Measurements from ENCODE around the gene CSRP2. TPM values are rescaled to one million over a fixed set of nuclear protein-coding genes. Genes with fewer than 3 reads are reported as not detected.

CSRP2 gene
- total RNA-seq, 1 donor from 2014 or later: 25.5 TPM

DNA sequence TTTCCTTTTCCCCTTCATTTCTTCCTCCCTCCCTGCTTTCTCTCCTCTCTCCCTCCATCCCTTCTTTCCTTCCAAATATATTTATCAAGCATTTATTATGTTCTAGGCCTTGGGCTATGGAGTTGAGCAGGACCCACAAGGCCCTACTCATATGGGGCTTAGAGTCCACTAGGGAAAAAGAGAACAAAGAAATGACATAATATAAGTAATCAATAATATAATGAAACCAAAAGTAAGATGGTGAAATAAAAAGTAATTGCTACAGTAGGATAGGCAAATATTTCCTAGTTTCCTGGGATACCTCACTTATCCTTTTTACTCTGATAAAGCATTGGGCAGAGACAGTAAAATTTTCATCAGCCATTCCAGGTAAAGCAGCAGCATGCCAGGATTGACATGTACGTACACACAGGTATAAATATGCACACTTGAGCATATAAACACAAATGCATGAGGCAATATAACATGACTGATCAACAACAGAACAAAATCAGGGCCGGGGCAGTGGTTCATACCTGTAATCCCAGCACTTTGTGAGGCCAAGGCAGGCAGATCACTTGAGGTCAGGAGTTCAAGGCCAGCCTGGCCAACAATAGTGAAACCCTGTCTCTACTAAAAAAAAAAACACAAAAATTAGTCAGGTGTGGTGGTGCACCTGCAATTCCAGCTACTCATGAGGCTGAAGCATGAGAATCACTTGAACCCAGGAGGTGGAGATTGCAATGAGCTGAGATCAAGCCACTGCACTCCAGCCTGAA is 35.5 kb upstream of the CSRP2 start:
- no peak for DNase-seq (ENCODE audit: low read depth)
- no peak for FAIRE-seq
- TF ChIP-seq, protein P1, sequence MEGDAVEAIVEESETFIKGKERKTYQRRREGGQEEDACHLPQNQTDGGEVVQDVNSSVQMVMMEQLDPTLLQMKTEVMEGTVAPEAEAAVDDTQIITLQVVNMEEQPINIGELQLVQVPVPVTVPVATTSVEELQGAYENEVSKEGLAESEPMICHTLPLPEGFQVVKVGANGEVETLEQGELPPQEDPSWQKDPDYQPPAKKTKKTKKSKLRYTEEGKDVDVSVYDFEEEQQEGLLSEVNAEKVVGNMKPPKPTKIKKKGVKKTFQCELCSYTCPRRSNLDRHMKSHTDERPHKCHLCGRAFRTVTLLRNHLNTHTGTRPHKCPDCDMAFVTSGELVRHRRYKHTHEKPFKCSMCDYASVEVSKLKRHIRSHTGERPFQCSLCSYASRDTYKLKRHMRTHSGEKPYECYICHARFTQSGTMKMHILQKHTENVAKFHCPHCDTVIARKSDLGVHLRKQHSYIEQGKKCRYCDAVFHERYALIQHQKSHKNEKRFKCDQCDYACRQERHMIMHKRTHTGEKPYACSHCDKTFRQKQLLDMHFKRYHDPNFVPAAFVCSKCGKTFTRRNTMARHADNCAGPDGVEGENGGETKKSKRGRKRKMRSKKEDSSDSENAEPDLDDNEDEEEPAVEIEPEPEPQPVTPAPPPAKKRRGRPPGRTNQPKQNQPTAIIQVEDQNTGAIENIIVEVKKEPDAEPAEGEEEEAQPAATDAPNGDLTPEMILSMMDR (IDR thresholded peaks at IDR 0.05; ENCODE audit: insufficient read depth, low read length, severe bottlenecking): no peak
- H3K27me3 ChIP-seq (ENCODE audit: control insufficient read depth, insufficient read depth, low read length): no peaks in the 10 kb centered on the region
- no peak overlapping the region for H3K4me3 ChIP-seq (ENCODE audit: low read depth, low read length)
- no peaks in the 10 kb centered on the region for H3K36me3 ChIP-seq (ENCODE audit: control insufficient read depth, insufficient read depth, low read length)

DNA sequence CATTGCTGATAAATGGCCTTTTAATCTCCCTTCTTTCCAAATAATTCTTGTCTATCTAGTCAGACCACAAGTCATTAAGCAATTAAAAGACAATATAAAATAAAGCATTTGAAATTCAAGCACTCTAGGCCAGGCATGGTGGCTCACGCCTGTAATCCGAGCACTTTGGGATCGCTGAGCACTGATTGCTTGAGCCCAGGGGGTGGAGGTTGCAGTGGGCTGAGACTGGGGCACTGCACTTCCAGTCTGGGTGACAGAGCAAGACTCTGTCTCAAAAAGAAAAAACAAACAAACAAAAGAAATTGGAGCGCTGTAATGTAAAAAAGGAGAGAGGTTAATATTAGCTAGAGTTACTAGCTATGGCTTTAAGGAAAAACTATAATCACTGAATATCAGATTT is 30.5 kb upstream of the CSRP2 start:
- FAIRE-seq (no peak), DNase-seq (ENCODE audit: low read depth) (no peak)
- TF ChIP-seq, protein P1 (IDR thresholded peaks at IDR 0.05; ENCODE audit: insufficient read depth, low read length, severe bottlenecking): no peak
- H3K36me3 ChIP-seq (ENCODE audit: control insufficient read depth, insufficient read depth, low read length): no peaks in the 10 kb centered on the region
- no peak overlapping the region for H3K4me3 ChIP-seq (ENCODE audit: low read depth, low read length)
- H3K27me3 ChIP-seq (ENCODE audit: control insufficient read depth, insufficient read depth, low read length): no peaks in the 10 kb centered on the region

DNA sequence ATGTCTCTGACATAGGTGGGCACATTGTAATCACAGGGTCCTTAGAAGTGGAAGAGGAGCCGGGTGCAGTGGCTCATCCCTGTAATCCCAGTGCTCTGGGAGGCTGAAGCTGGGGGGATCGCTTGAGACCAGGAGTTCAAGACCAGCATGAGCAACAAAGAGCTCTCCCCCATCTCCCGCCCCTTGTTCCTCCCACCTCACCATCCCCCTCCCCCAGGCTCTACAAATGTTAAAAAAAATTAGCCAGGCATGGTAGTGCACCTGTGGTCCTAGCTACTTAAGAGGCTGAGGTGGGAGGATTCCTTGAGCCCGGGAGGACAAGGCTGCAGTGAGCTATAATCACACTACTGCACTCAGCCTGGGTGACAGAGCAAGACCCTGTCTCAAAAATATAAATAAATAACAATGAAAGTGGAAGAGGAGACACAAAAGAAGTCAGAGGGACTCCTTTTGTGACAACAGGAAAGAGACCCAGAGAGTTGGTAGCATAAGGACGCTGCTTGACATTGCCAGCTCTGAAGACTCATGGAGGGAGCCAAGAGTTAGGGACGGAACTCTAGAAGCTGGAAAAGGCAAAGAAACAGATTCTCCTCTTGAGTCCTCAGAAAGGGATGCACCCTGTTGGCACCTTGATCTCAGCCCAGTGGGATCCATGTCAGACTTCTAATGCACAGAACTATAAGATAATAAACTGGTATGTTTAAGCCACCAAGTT is 29.6 kb upstream of the CSRP2 start:
- Histone ChIP-seq H3K4me3 (ENCODE audit: low read depth, low read length) (no peak overlapping the region), H3K27me3 (ENCODE audit: control insufficient read depth, insufficient read depth, low read length) (no peaks in the 10 kb centered on the region), H3K36me3 (ENCODE audit: control insufficient read depth, insufficient read depth, low read length) (no peaks in the 10 kb centered on the region)
- TF ChIP-seq, protein P1 (IDR thresholded peaks at IDR 0.05; ENCODE audit: insufficient read depth, low read length, severe bottlenecking): no peak
- DNase-seq (ENCODE audit: low read depth): no peak
- no peak for FAIRE-seq

DNA sequence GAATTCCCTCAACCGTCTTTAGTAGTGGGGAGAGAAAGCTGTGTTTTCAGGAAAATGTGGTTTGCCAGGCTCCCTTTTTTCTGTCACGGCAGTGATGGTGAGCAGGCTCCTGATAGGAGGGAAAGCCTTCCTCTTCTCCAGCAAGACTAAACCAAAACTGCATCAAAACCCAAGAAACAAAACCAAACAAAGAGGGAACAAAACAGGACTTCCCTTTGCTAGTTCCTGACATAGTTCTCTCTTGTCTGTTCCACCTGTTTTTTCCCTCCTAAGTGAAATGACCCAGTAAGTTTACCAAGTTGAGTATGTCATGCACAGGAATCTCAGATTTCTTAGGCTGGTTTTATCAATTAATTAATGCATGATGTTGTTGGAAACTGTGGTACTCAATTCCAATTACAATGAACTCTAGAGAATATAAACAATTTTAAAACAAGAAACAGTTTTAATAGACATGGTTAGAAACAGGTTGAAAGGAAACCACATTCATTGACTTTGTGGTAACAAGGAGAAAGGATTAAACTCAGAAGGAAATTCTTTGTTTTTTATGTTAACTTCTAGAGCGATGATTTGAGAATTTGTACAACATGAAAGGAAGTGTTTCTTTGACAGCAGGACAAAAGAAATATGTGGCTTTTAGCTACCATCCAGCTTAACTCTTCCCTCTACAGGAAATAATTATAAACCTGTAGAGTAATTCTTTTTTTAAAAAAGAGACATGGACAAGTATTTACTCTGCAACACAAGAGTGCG is 23.0 kb upstream of the CSRP2 start:
- FAIRE-seq (no peak), DNase-seq (ENCODE audit: low read depth) (no peak)
- Histone ChIP-seq H3K27me3 (ENCODE audit: control insufficient read depth, insufficient read depth, low read length) (no peaks in the 10 kb centered on the region), H3K36me3 (ENCODE audit: control insufficient read depth, insufficient read depth, low read length) (no peaks in the 10 kb centered on the region), H3K4me3 (ENCODE audit: low read depth, low read length) (no peak overlapping the region)
- TF ChIP-seq, protein P1 (IDR thresholded peaks at IDR 0.05; ENCODE audit: insufficient read depth, low read length, severe bottlenecking): no peak

DNA sequence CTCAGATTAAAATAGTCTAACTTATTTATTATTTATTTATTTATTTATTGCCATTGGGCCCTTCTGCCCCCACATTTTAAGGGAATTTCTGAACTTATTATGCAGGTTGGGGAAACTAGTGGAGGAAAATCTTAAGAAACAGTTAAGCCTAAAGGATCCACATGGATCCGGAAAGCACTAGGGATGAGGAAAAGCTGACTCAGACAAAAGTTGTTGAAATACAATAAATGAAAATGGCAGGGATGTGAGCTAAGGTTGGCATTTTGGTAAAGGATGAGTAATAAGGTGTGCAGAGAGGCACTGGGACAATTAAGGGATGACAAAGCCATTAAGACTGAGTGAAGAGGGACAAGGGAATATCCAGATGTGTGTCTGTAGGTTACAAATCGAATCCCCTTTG is 20.7 kb upstream of the CSRP2 start:
- DNase-seq (ENCODE audit: low read depth) (peak; percentile 10), FAIRE-seq (no peak)
- Histone ChIP-seq H3K27me3 (ENCODE audit: control insufficient read depth, insufficient read depth, low read length) (no peaks in the 10 kb centered on the region), H3K36me3 (ENCODE audit: control insufficient read depth, insufficient read depth, low read length) (no peaks in the 10 kb centered on the region), H3K4me3 (ENCODE audit: low read depth, low read length) (no peak overlapping the region)
- TF ChIP-seq, protein P1 (IDR thresholded peaks at IDR 0.05; ENCODE audit: insufficient read depth, low read length, severe bottlenecking): no peak

Measured in bronchial epithelial cell (primary cell).